ENCODE results near the gene SRP14. TPM values are rescaled to one million over a fixed set of nuclear protein-coding genes. Genes with fewer than 3 reads are reported as not detected.
"Not testable (repeated sequence)": the region's sequence is repeated elsewhere in the genome, so short reads cannot be mapped to it uniquely, and the experiment has no call there.

Gene SRP14
- total RNA-seq, 1 experiment from 2014 or later = 405 TPM

DNA sequence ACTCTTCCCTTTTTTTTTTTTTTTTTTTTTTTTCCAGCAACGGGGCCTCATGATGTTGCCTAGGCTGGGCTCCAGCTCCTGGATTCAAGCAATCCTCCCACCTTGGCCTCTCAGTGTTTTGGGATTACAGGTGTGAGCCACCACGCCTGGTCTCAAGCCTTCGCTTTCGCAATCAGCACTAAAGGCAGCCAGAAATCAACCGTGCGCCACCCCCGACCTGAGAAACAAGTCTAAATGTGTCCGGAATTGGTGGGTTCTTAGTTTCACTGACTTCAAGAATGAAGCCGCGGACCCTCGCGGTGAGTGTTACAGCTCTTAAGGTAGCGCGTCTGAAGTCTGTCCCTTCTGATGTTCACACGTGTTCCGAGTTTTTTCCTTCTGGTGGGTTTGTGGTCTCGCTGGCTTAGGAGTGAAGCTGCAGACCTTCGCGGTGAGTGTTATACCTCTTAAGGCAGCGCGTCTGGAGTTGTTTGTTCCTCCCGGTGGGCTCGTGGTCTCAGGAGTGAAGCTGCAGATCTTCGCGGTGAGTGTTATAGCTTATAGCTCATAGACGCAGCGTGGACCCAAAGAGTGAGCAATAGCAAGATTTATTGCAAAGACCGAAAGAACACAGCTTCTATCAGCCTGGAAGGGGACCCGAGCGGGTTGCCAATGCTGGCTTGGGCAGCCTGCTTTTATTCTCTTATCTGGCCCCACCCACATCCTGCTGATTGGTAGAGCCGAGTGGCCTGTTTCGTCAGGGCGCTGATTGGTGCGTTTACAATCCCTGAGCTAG lies 34.9 kb upstream of the SRP14 start:
- not testable (repeated sequence) for H3K4me3 ChIP-seq; H3K9me3 ChIP-seq (replicated peaks); H3K27me3 ChIP-seq (replicated peaks); DNase-seq (ENCODE audit: low read depth in 1 of 2, low spot score in 2 of 2); H3K36me3 ChIP-seq; H3K27ac ChIP-seq
- peaks cover 42% of the 10 kb centered on the region for H3K4me1 ChIP-seq (replicated peaks)

DNA sequence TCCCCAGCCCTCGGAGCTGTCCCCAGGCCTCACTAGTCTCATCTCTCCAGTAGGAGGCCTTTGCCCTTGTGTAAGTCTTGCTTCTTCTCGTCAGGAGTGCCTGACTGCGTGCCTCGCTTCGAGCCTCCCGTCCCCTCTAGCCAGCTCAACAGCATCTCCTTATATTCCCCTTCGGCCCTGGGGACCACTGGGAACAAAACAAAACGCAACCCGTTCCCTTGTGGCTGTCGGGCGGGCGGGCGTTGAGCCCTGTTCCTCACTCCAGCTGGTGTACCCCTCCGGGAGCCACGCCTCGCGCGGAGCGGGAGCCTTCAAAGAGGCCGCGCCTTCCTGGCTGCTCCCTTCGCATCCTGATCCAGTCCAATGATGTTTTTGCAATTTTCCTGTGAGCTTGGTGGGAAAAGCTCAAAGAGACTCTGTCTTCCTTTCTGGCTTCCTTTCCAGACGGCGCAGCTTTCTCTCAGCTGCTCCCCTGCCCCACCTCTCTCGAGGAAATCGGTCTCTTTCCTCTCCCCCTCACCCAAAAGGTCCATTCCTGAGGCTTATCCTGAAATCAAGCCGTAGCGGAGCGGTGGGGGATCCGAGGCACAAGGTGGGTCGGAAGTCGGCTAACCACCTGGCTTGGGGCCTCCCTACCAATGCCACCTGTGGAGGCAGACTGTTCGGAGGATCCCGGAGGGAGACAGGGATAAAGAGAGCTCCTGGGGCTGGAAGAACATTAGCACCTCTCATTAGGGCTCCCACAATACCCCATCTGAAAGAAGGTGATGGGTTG lies 33.4 kb upstream of the SRP14 start:
- H3K36me3 ChIP-seq = no peaks in the 10 kb centered on the region
- H3K27ac ChIP-seq = no peak overlapping the region
- no peak overlapping the region for H3K4me3 ChIP-seq
- no peaks in the 10 kb centered on the region for H3K9me3 ChIP-seq (replicated peaks)
- no peaks in the 10 kb centered on the region for H3K27me3 ChIP-seq (replicated peaks)
- peaks cover 42% of the 10 kb centered on the region for H3K4me1 ChIP-seq (replicated peaks)
- no peak for DNase-seq (ENCODE audit: low read depth in 1 of 2, low spot score in 2 of 2)

DNA sequence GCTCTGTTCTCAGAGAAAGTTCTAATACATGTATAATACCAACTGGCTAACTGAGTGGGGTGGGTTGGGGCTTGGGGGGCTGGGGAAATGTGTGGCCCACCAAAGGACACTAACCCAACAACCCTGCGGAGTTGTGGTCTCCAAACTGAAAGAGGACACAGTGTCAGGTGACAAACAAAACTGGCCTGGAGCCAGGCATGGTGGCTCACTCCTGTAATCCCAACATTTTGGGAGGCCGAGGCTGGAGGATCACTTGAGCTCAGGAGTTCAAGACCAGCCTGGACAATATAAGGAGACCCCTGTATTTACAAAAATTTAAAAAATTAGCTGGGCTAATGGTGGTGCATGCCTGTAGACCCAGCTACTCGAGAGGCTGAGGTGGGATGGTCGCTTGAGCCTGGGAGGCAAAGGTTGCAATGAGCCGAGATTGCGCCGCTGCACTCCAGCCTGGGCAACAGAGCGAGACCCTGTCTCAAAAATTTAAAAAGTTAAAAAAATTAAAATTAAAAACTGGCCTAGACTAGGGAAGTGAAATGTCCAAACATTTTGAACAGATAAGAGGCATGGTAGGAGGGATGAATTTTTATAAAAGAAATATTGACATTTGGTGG lies 31.7 kb upstream of the SRP14 start:
- H3K36me3 ChIP-seq = no peaks in the 10 kb centered on the region
- H3K9me3 ChIP-seq (replicated peaks) = no peaks in the 10 kb centered on the region
- H3K4me1 ChIP-seq (replicated peaks) = peaks cover 50% of the 10 kb centered on the region
- no peak overlapping the region for H3K4me3 ChIP-seq
- no peaks in the 10 kb centered on the region for H3K27me3 ChIP-seq (replicated peaks)
- DNase-seq (ENCODE audit: low read depth in 1 of 2, low spot score in 2 of 2) = no peak
- no peak overlapping the region for H3K27ac ChIP-seq

- H3K27ac ChIP-seq = no peak overlapping the region
- H3K36me3 ChIP-seq = no peaks in the 10 kb centered on the region
- H3K4me1 ChIP-seq (replicated peaks) = peaks cover 50% of the 10 kb centered on the region
- H3K9me3 ChIP-seq (replicated peaks) = no peaks in the 10 kb centered on the region
- H3K4me3 ChIP-seq = no peak overlapping the region
- no peaks in the 10 kb centered on the region for H3K27me3 ChIP-seq (replicated peaks)
- no peak for DNase-seq (ENCODE audit: low read depth in 1 of 2, low spot score in 2 of 2)
Measured at GRCh38 chr15:40070166-40070557, 31.2 kb upstream of the SRP14 start.

DNA sequence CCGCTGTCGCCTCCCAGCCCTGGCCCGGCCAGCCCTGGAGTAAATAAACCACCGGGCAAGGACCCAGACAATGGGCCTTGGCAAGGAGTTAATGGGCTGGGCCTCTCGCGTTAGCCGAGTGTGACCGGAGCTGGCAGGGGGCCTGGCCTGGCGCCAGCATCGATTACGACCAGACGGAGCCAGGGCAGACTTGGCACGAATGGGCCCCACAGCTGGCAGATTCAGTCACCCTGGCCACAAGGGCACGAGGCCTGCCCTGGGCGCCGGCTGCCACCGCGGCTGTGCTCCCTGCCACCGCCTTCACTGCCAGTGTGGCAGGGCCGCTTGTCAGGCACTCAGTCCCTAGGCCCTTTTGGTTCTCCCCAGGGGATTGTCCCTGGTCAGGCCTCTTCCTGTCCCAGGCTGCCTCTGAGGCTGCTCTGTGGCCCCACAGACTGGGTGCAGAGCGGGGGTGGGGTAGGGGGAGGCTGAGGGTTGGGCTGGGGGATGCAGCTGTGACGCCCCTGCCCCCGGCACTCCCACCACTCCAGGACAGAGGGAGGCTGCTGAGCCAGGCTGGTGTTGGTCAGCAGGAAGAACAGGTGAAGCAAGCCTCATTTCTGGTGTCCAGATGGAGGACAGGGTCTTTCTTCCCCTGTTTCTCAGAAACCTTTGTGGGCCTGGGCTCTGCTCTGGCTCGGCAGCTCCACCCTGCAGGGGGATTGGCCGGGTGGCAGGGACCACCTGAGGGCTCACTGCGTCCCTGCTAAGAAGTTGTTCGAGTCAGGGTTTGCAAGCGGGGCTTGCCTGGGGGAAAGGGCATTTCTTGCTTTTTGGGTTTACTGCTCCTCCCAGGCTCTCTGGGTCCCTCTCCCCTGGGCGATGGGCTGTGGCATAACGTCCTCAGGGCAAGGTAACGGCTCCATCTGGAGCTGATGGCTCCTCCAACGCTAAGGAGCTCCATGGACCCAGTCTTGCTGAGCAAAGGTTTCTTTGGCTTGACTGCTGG lies 30.5 kb upstream of the SRP14 start:
- no peak overlapping the region for H3K4me3 ChIP-seq
- DNase-seq (ENCODE audit: low read depth in 1 of 2, low spot score in 2 of 2) = peak; percentile 89 to 95
- peaks cover 55% of the 10 kb centered on the region for H3K4me1 ChIP-seq (replicated peaks)
- no peaks in the 10 kb centered on the region for H3K36me3 ChIP-seq
- no peaks in the 10 kb centered on the region for H3K27me3 ChIP-seq (replicated peaks)
- H3K9me3 ChIP-seq (replicated peaks) = no peaks in the 10 kb centered on the region
- H3K27ac ChIP-seq = peak overlapping the region; percentile 93

DNA sequence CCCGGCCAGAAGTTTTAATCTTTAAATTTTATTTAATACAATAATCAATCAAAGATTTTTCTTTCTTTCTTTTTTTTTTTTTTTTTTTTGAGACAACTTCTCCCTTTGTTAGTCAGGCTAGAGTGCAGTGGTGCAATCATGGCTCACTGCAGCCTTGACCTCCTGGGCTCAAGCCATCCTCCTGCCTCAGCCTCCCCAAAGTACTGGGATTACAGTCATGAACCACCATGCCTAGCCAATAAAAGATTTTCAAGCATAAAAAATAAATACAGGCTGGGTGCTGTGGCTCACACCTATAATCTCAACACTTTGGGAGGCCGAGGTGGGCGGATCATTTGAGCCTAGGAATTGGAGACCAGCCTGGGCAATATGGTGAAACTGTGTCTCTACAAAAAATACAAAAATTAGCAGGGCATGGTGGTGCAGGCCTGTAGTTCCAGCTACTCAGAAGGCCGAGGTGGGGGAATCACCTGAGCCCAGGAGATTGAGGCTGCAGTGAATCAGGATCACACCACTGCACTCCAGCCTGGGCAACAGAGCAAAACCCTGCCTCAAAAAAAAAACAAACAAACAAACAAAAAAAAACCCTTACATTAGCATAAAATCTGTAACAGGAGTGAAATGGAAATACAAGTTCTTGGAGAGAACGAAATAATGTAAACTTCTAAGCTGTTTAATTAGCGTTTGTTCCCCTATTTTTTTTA lies 29.1 kb upstream of the SRP14 start:
- no peak for DNase-seq (ENCODE audit: low read depth in 1 of 2, low spot score in 2 of 2)
- Histone ChIP-seq H3K27ac (0 out of 2 replicates have a peak overlapping the region, but pooled peaks have one; percentile 30), H3K4me3 (no peak overlapping the region)

DNA sequence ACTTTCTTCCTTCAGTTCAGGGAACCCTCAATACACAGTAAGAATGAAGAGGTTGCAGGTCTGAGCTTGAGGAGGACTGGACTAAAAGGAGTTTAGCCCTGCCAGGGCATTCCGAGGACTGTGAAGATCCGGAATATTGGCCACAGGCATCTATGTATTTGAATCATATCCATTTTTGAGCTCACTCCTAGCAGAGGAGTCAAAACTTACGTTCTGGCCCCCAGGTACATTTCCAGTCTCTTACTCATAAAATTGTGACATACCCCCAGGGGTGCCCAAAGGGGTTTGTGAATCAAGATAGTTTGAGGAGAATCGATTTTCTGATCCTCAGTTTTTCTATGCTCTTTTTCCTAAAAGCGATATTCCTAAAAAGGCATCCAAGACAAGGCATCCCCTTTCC lies 27.6 kb upstream of the SRP14 start:
- Histone ChIP-seq H3K27ac (no peak overlapping the region), H3K9me3 (replicated peaks) (no peaks in the 10 kb centered on the region), H3K27me3 (replicated peaks) (no peaks in the 10 kb centered on the region), H3K4me3 (no peak overlapping the region), H3K36me3 (no peaks in the 10 kb centered on the region), H3K4me1 (replicated peaks) (peaks cover 81% of the 10 kb centered on the region)
- DNase-seq (ENCODE audit: low read depth in 1 of 2, low spot score in 2 of 2) = no peak

More for the DNA sequence above, 29.1 kb upstream of the SRP14 start:
- Histone ChIP-seq H3K27me3 (replicated peaks) (no peaks in the 10 kb centered on the region), H3K36me3 (no peaks in the 10 kb centered on the region), H3K4me1 (replicated peaks) (peaks cover 68% of the 10 kb centered on the region), H3K9me3 (replicated peaks) (no peaks in the 10 kb centered on the region)

DNA sequence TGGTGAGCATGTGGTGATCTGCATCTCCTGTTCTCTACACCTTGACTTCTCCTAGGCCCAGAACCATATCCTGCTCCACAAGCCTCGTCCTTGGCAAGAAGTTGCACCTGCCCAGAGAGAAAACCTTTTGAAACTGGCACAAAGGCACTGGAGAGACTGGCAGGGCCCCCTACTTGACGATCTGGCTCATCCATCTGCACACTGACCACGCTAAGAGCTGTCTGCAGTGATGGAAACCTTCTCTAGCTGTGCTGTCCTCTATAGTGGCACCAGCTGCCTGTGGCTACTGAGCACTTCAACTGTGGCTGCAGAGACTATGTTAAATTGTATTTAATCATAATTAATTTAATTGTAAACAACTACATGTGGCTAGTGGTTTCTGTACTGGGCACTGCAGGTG lies 26.2 kb upstream of the SRP14 start:
- H3K9me3 ChIP-seq (replicated peaks) = no peaks in the 10 kb centered on the region
- H3K27me3 ChIP-seq (replicated peaks) = no peaks in the 10 kb centered on the region
- peak overlapping the region; percentile 96 for H3K27ac ChIP-seq

DNA sequence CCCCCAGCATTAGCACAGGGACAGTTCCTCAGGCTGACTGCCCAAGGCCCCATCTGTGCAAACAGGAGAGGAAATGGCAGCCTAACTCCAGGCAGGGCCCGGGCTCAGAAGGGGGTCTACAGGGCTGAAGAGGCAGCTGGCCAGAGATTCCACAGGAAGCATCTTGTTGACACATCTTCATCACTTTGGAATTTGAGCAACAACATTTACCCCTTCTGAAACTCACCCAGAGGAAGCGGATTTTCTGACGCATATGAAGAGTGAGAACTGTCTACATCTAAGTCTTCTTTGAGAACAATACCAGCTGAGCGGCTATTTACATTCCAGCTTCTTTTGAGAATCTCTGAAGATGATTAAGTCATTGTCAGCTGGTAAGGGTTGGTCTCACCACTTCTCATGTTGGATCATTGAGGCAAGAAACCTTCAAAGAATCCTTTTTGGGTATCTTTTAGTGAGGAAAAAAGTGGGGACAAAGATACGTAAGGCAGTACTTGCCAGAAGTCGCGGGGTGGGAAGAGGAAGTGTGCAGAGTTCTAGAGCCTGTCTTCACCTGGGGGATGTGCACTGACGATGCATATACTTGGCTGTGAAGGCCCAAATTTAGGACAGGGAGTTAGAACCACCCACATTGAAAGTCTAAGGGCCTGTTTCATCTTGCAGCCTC lies 25.4 kb upstream of the SRP14 start:
- peaks cover 72% of the 10 kb centered on the region for H3K4me1 ChIP-seq (replicated peaks)
- H3K9me3 ChIP-seq (replicated peaks) = no peaks in the 10 kb centered on the region
- H3K27ac ChIP-seq = peak overlapping the region; percentile 96
- H3K4me3 ChIP-seq = no peak overlapping the region
- DNase-seq (ENCODE audit: low read depth in 1 of 2, low spot score in 2 of 2) = peak; percentile 96 to 97
- H3K36me3 ChIP-seq = no peaks in the 10 kb centered on the region
- H3K27me3 ChIP-seq (replicated peaks) = no peaks in the 10 kb centered on the region

More for the DNA sequence above, 26.2 kb upstream of the SRP14 start:
- DNase-seq (ENCODE audit: low read depth in 1 of 2, low spot score in 2 of 2) = no peak
- Histone ChIP-seq H3K36me3 (no peaks in the 10 kb centered on the region), H3K4me1 (replicated peaks) (peaks cover 80% of the 10 kb centered on the region), H3K4me3 (no peak overlapping the region)

DNA sequence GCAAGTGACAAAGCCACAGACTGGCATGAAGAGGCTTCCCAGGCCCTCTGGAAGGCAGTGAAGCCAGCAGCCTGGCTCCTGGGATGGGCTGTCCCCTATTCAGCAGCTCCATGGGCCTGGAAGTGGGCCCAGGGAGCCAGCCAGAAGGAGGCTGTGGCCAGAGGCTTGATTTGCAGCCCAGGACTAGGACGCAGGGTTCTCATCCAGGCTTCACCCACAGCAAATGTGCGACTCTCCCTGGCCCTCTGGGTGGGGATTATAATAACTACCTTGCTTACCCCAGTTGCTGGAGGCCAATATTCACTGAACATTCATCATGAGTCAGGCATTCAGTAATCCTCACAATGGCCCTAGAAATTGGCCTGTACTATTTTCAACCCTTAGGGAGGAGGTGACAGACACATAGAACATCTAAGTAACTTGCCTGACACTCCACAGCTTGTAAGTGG lies 24.6 kb upstream of the SRP14 start:
- DNase-seq (ENCODE audit: low read depth in 1 of 2, low spot score in 2 of 2) = peak; percentile 94 to 95
- H3K36me3 ChIP-seq = no peaks in the 10 kb centered on the region
- no peaks in the 10 kb centered on the region for H3K27me3 ChIP-seq (replicated peaks)
- H3K9me3 ChIP-seq (replicated peaks) = no peaks in the 10 kb centered on the region
- H3K4me3 ChIP-seq = no peak overlapping the region
- H3K27ac ChIP-seq = peak overlapping the region; percentile 96
- peaks cover 65% of the 10 kb centered on the region for H3K4me1 ChIP-seq (replicated peaks)

DNA sequence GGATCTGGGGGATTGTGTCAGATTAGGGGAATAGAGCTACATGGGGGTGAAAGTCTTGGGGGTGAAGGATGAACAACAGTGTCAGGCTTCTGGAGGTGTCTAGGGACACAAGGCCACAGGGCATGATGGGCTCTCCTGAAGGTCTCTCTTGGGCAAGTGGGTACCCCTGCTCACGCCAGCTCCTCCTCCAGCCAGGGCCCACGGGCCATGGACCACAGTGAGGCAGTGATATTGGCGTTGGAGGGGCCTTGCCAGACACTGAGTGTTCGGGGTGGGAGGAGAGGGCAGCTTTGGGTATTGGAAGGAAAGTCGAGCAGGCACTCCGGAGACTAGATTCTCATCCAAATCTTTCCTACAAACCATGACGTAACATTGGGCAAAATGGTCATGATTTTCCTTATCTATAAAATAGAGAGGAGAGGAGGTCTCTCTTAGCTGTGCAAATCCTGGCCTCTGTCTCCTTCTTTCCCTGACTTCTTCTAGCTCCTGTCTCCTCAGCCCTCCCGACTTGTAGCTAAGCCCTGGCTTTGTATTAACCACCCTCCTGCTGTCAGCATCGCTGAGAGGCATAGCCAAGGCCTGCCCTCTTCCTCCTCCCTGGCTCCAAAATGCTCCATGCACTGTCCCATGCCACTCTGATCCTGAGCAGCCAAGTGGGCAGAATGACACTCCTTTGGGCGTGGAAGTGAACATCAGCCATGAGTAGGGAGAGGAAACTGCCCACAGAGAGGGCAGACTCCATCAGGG lies 24.0 kb upstream of the SRP14 start:
- Histone ChIP-seq H3K27ac (peak overlapping the region; percentile 96), H3K4me3 (no peak overlapping the region), H3K9me3 (replicated peaks) (no peaks in the 10 kb centered on the region), H3K36me3 (no peaks in the 10 kb centered on the region), H3K4me1 (replicated peaks) (peaks cover 59% of the 10 kb centered on the region), H3K27me3 (replicated peaks) (no peaks in the 10 kb centered on the region)
- DNase-seq (ENCODE audit: low read depth in 1 of 2, low spot score in 2 of 2) = no peak

Data from SJSA1 (cell line).